COR-L47 (cell line): Measurements from ENCODE around the gene NXF2B.
"Not testable (repeated sequence)": the region's sequence is repeated elsewhere in the genome, so short reads cannot be mapped to it uniquely, and the experiment has no call there.

Experiments
- DNase-seq: peaks from one replicate; lab custom pipeline; 2025; lab: John Stamatoyannopoulos, UW

NXF2B gene

DNA sequence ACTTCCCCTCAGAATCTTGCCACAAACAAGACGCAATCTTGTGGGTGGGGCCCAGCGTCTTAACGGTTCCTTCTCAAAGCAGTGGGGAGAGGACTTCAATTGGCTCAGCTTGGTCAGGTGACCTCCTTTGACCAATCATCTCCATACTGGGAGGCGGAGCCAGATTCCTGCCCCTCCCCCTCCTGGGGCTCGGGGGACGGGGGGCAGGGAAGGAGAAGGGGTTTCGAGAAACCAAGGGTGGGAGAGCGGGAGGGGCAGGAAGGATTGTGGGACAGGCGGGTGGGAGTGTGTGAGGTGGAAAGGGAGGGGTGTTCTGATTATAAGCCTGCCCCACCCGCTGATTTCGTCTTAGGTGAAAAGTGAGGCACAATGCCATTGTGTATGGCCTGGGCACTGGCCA, at the start of gene NXF2B:
TSS of gene NXF2B (minus strand) at position 101 of the 400 bp plus-strand sequence. CDS start 59,972 bp downstream, outside the sequence.
- not testable (repeated sequence) for DNase-seq

DNA sequence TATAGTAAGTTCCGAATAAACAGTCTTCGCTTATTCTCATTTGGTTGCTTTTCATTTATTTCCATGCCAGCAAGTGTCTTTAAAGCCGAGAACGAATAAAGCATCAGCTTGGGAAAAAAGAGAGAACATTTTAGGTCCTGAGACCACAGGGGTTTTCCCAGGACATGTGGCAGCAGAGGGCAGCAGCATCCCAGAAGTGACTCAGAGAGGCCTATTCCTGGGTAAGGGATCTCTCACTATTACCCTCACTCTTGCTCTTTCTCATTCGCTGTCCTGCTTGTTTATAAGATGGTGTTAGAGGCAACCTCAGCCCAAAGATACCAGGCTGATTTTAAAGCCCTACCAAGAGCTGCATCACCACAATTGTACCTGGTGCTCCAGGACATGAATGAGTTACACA, 39.0 kb upstream of the NXF2B start:
- not testable (repeated sequence) for DNase-seq

GRCh38 chrX:102471762-102472220, 32.0 kb upstream of the NXF2B start, which contains the start of gene TCP11X2:
Gene TCP11X2, minus strand, starts transcription at chrX:102471812.
- DNase-seq, result not testable (repeated sequence)

GRCh38 chrX:102470215-102470614, 30.4 kb upstream of the NXF2B start:
- not testable (repeated sequence) for DNase-seq

GRCh38 chrX:102458615-102459014, 18.8 kb upstream of the NXF2B start:
- DNase-seq, result not testable (repeated sequence)

DNA sequence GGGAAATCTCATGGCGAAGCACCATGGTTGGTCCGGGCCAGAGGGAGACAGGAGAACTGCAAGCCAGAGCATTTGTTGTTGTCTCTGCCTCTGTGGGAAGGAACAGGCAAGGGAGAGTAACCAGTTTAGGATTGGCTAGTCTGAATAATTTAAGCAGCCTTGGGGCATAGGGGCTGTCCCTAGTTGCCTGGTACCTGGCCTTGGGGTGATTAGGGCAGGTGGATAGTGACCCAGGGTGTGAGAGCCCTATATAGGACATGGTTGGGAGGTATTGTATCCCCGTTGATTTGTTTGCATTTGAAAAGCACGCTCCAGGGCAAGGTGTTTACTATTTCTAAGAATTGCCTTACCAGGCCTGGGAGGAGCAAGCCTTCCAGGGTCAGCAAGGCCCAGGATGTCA, 25.3 kb downstream of the NXF2B start:
- not testable (repeated sequence) for DNase-seq

- no peak for DNase-seq
Observed at GRCh38 chrX:102345916-102346315, 93.9 kb downstream of the NXF2B start.

GRCh38 chrX:102341867-102342266, 97.9 kb downstream of the NXF2B start:
- DNase-seq, result no peak

- DNase-seq, result no peak
Observed at GRCh38 chrX:102339312-102340298, 100.2 kb downstream of the NXF2B start.

DNA sequence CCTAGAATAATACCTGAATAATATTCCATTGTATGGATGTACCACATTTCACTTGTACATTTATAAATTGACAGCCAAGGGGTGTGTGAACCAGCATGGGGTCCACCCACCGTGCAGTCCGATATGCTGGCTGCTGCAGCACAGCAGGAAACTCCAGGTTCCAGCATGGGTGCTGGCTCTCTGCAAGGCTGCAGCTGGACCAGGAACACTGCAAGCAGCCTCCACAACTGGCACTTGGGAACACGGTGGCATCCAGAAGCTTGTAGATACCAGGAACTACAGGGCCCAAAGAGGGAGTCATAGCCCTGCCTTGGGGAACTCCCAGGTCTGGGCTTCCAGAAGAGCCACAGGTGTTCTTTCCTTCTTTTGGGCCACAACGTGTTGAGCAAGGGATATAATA, 101.6 kb downstream of the NXF2B start:
- no peak for DNase-seq
